Esophagus squamous epithelium (tissue), 4 donors: ENCODE measurements around the gene COL8A2.

Experiments used
- POLR2A ChIP-seq, 4 donors: fragments of 450-650 bp; IDR thresholded peaks; one replicate each; pipeline ENCODE4 v1.6.1; 2017; ENCODE audit warnings: antibody characterized with exemption in 4 of 4, mild to moderate bottlenecking in 4 of 4, moderate library complexity in 3 of 4
- TF ChIP-seq, protein P1 (sequence below), 6 experiments: fragments of 450-650 bp in 4 of 6; fragments of 200-600 bp in 2 of 6; sonication (generic) in 2 of 6; IDR thresholded peaks; one replicate each; pipeline ENCODE4 v1.5.1; 2016 to 2019; ENCODE audit warnings: antibody characterized with exemption in 6 of 6, mild to moderate bottlenecking in 4 of 6, moderate library complexity in 4 of 6

DNA sequence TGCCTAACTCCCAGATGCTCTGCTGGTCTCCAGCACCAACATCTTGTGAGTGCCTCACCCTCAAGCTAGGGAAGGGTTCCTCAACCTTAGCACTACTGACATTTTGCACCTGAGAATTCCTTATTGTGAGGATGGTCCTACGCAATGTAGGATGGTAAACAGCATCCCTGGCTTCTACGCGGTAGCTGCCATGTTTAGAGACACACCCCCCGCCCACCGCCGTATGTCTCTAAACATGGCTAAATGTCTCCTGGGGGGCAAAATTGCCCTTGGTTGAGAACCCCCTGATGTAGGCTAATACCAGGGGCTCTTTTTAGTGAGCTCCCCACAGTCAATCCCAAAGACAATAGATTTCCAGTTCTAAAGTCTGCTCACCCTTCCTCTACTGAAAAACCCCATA is 28.5 kb upstream of the COL8A2 start:
- TF ChIP-seq, protein P1, sequence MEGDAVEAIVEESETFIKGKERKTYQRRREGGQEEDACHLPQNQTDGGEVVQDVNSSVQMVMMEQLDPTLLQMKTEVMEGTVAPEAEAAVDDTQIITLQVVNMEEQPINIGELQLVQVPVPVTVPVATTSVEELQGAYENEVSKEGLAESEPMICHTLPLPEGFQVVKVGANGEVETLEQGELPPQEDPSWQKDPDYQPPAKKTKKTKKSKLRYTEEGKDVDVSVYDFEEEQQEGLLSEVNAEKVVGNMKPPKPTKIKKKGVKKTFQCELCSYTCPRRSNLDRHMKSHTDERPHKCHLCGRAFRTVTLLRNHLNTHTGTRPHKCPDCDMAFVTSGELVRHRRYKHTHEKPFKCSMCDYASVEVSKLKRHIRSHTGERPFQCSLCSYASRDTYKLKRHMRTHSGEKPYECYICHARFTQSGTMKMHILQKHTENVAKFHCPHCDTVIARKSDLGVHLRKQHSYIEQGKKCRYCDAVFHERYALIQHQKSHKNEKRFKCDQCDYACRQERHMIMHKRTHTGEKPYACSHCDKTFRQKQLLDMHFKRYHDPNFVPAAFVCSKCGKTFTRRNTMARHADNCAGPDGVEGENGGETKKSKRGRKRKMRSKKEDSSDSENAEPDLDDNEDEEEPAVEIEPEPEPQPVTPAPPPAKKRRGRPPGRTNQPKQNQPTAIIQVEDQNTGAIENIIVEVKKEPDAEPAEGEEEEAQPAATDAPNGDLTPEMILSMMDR (IDR thresholded peaks at IDR 0.05) = no peak
- no peak for TF ChIP-seq POLR2A (IDR thresholded peaks at IDR 0.05)
